WTC11 (cell line): ENCODE measurements around the gene RPTOR. TPM values are rescaled to one million over a fixed set of nuclear protein-coding genes. Genes with fewer than 3 reads are reported as not detected.

ENCODE experiments used
- ATAC-seq: fragments of 200-7000 bp; cut with Tn5 transposase; 2 replicates; pipeline ENCODE4 v1.10.0; 2021; ENCODE audit warnings: mild to moderate bottlenecking, moderate library complexity
- CTCF ChIA-PET: fragments of 300-600 bp; sonication (Branson Sonifier 250); formaldehyde crosslinking; loops from one replicate; lab custom pipeline; 2021; ENCODE audit warnings: antibody characterized with exemption; lab: Charles Lee
- POLR2A ChIA-PET: fragments of 350-600 bp; sonication (Branson Sonifier 250); formaldehyde crosslinking; loops from one replicate; lab custom pipeline; 2021; ENCODE audit warnings: antibody characterized with exemption; lab: Charles Lee
- DNase-seq: peaks from one replicate; pipeline ENCODE4 v3.0.0; 2021; ENCODE audit warnings: low spot score
- H3K27ac Mint-ChIP-seq: 2 replicates; pipeline ENCODE4 v1.8.0; 2021; ENCODE audit warnings: mixed read lengths
- H3K27me3 Mint-ChIP-seq: 2 replicates; pipeline ENCODE4 v1.8.0; 2021; ENCODE audit warnings: low read depth, mild to moderate bottlenecking, moderate library complexity, mixed read lengths
- H3K36me3 Mint-ChIP-seq: 2 replicates; pipeline ENCODE4 v1.8.0; 2021; ENCODE audit warnings: mixed read lengths
- H3K4me1 Mint-ChIP-seq: 2 replicates; pipeline ENCODE4 v1.8.0; 2022; ENCODE audit warnings: mixed read lengths
- H3K4me3 Mint-ChIP-seq: 2 replicates; pipeline ENCODE4 v1.8.0; 2021; ENCODE audit warnings: mild to moderate bottlenecking, moderate library complexity, mixed read lengths
- H3K9me3 Mint-ChIP-seq: 2 replicates; pipeline ENCODE4 v1.8.0; 2021; ENCODE audit warnings: mixed read lengths
- CREB1 ChIP-seq: sonication (generic); formaldehyde crosslinking; IDR thresholded peaks from 2 replicates; pipeline ENCODE4 v1.8.0; 2023; ENCODE audit warnings: mild to moderate bottlenecking, missing genetic modification reagents
- CREM ChIP-seq: sonication (generic); formaldehyde crosslinking; IDR thresholded peaks from 2 replicates; pipeline ENCODE4 v1.8.1; 2022; ENCODE audit warnings: mild to moderate bottlenecking, missing genetic modification reagents, moderate library complexity
- FOXP1 ChIP-seq: sonication (generic); formaldehyde crosslinking; IDR thresholded peaks from 2 replicates; pipeline ENCODE4 v1.8.0; 2022; ENCODE audit warnings: missing genetic modification reagents, mild to moderate bottlenecking, moderate library complexity, borderline replicate concordance
- GRHL2 ChIP-seq: fragments of 250-450 bp; sonication (Bioruptor Pico); IDR thresholded peaks from 2 replicates; pipeline ENCODE4 v1.8.0; 2022; ENCODE audit warnings: mild to moderate bottlenecking, moderate library complexity; ENCODE audit not compliant: insufficient replicate concordance, severe bottlenecking
- GTF2I ChIP-seq: fragments of 250-450 bp; sonication (Bioruptor Pico); conservative IDR thresholded peaks from 2 replicates; pipeline ENCODE4 v1.4.0; 2021; ENCODE audit warnings: mild to moderate bottlenecking
- MXD4 ChIP-seq: fragments of 250-450 bp; sonication (Bioruptor Pico); IDR thresholded peaks from 2 replicates; pipeline ENCODE4 v1.8.0; 2021; ENCODE audit warnings: mild to moderate bottlenecking, moderate library complexity, borderline replicate concordance
- NFATC4 ChIP-seq: fragments of 250-450 bp; sonication (Bioruptor Pico); IDR thresholded peaks from 2 replicates; pipeline ENCODE4 v1.9.0; 2021; ENCODE audit warnings: mild to moderate bottlenecking
- NFE2L1 ChIP-seq: sonication (generic); formaldehyde crosslinking; IDR thresholded peaks from 2 replicates; pipeline ENCODE4 v1.8.1; 2023; ENCODE audit warnings: missing genetic modification reagents
- NFYB ChIP-seq: sonication (generic); formaldehyde crosslinking; conservative IDR thresholded peaks from 2 replicates; pipeline ENCODE4 v1.8.0; 2022; ENCODE audit warnings: low read depth, missing genetic modification reagents
- NR1H2 ChIP-seq: sonication (generic); formaldehyde crosslinking; IDR thresholded peaks from 2 replicates; pipeline ENCODE4 v1.9.0; 2021; ENCODE audit warnings: mild to moderate bottlenecking, moderate library complexity, missing genetic modification reagents
- OVOL2 ChIP-seq: fragments of 250-450 bp; sonication (Bioruptor Pico); IDR thresholded peaks from 2 replicates; pipeline ENCODE4 v1.9.0; 2021; ENCODE audit warnings: mild to moderate bottlenecking, borderline replicate concordance
- PRRX2 ChIP-seq: fragments of 250-450 bp; sonication (Bioruptor Pico); IDR thresholded peaks from 2 replicates; pipeline ENCODE4 v1.8.0; 2021; ENCODE audit warnings: mild to moderate bottlenecking
- SOX15 ChIP-seq: fragments of 250-450 bp; sonication (Bioruptor Pico); IDR thresholded peaks from 2 replicates; pipeline ENCODE4 v1.9.0; 2021; ENCODE audit warnings: mild to moderate bottlenecking
- ZNF138 ChIP-seq: sonication (generic); formaldehyde crosslinking; conservative IDR thresholded peaks from 2 replicates; pipeline ENCODE4 v1.8.1; 2022; ENCODE audit warnings: mild to moderate bottlenecking, moderate library complexity, missing genetic modification reagents
- ZNF317 ChIP-seq: sonication (generic); formaldehyde crosslinking; IDR thresholded peaks from 2 replicates; pipeline ENCODE4 v1.8.1; 2023; ENCODE audit warnings: low read depth, mild to moderate bottlenecking, moderate library complexity, missing genetic modification reagents, borderline replicate concordance
- ZNF396 ChIP-seq: fragments of 250-450 bp; sonication (Bioruptor Pico); IDR thresholded peaks from 2 replicates; pipeline ENCODE4 v1.8.0; 2021; ENCODE audit warnings: mild to moderate bottlenecking, moderate library complexity, borderline replicate concordance
- ZNF423 ChIP-seq: fragments of 250-450 bp; sonication (Bioruptor Pico); IDR thresholded peaks from 2 replicates; pipeline ENCODE4 v2.1.2; 2022; ENCODE audit warnings: mild to moderate bottlenecking, moderate library complexity
- total RNA-seq: library from RNA; stranded (reverse); gene quantifications from 3 replicates; pipeline ENCODE4 v1.2.3, GENCODE V29; 2021
- TF ChIP-seq, protein P1 (sequence below): fragments of 250-450 bp; sonication (Bioruptor Pico); IDR thresholded peaks from 2 replicates; pipeline ENCODE4 v1.8.0; 2021; ENCODE audit warnings: mild to moderate bottlenecking
- TF ChIP-seq, protein P2 (sequence below): sonication (generic); formaldehyde crosslinking; IDR thresholded peaks from 2 replicates; pipeline ENCODE4 v1.8.0; 2022; ENCODE audit warnings: missing genetic modification reagents
- TF ChIP-seq, protein P3 (sequence below): sonication (generic); formaldehyde crosslinking; IDR thresholded peaks from 2 replicates; pipeline ENCODE4 v1.8.1; 2023; ENCODE audit warnings: mild to moderate bottlenecking, missing genetic modification reagents
- TF ChIP-seq, protein P4 (sequence below): sonication (generic); formaldehyde crosslinking; IDR thresholded peaks from 2 replicates; pipeline ENCODE4 v1.8.1; 2022; ENCODE audit warnings: mild to moderate bottlenecking, moderate library complexity, missing genetic modification reagents
- TF ChIP-seq, protein P5 (sequence below): sonication (generic); formaldehyde crosslinking; IDR thresholded peaks from 2 replicates; pipeline ENCODE4 v1.8.0; 2022; ENCODE audit warnings: mild to moderate bottlenecking, missing genetic modification reagents
- TF ChIP-seq, protein P6 (sequence below): sonication (generic); formaldehyde crosslinking; IDR thresholded peaks from 2 replicates; pipeline ENCODE4 v1.8.1; 2023; ENCODE audit warnings: mild to moderate bottlenecking, missing genetic modification reagents
- TF ChIP-seq, protein P7 (sequence below): sonication (generic); formaldehyde crosslinking; IDR thresholded peaks from 2 replicates; pipeline ENCODE4 v1.8.1; 2022; ENCODE audit warnings: low read depth, mild to moderate bottlenecking, moderate library complexity, missing genetic modification reagents, borderline replicate concordance

Gene RPTOR
- total RNA-seq, 1 experiment from 2014 or later: 41.0 TPM

DNA sequence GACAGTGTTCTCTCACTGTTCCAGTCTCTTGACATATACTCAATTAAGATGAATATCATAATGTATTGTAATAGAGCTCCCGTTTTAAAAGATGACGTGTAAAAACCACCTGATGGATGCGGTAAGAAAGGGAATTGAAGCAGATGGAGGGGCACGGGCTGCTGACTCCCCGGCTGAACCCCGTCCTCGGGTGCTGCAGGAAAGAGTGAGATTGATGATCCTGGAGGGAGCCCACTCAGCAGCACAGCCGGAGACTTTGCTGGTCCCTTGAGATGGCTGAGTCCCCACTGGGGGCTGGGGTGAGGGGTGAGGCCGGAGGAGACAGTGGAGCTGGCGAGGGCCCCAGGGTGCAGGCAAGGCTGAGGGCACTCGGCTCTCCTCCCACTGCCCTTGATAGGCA is 217.4 kb downstream of the RPTOR start (continued):
- TF ChIP-seq FOXP1 (CRISPR knock-in tag) (no peak), NFYB (no peak), GTF2I (no peak), SOX15 (CRISPR knock-in tag) (no peak), ZNF317 (no peak), NFATC4 (no peak), MXD4 (CRISPR knock-in tag) (no peak), PRRX2 (no peak)
- TF ChIP-seq, protein P1, sequence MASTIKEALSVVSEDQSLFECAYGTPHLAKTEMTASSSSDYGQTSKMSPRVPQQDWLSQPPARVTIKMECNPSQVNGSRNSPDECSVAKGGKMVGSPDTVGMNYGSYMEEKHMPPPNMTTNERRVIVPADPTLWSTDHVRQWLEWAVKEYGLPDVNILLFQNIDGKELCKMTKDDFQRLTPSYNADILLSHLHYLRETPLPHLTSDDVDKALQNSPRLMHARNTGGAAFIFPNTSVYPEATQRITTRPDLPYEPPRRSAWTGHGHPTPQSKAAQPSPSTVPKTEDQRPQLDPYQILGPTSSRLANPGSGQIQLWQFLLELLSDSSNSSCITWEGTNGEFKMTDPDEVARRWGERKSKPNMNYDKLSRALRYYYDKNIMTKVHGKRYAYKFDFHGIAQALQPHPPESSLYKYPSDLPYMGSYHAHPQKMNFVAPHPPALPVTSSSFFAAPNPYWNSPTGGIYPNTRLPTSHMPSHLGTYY (CRISPR knock-in tag): no peak
- TF ChIP-seq, protein P2, sequence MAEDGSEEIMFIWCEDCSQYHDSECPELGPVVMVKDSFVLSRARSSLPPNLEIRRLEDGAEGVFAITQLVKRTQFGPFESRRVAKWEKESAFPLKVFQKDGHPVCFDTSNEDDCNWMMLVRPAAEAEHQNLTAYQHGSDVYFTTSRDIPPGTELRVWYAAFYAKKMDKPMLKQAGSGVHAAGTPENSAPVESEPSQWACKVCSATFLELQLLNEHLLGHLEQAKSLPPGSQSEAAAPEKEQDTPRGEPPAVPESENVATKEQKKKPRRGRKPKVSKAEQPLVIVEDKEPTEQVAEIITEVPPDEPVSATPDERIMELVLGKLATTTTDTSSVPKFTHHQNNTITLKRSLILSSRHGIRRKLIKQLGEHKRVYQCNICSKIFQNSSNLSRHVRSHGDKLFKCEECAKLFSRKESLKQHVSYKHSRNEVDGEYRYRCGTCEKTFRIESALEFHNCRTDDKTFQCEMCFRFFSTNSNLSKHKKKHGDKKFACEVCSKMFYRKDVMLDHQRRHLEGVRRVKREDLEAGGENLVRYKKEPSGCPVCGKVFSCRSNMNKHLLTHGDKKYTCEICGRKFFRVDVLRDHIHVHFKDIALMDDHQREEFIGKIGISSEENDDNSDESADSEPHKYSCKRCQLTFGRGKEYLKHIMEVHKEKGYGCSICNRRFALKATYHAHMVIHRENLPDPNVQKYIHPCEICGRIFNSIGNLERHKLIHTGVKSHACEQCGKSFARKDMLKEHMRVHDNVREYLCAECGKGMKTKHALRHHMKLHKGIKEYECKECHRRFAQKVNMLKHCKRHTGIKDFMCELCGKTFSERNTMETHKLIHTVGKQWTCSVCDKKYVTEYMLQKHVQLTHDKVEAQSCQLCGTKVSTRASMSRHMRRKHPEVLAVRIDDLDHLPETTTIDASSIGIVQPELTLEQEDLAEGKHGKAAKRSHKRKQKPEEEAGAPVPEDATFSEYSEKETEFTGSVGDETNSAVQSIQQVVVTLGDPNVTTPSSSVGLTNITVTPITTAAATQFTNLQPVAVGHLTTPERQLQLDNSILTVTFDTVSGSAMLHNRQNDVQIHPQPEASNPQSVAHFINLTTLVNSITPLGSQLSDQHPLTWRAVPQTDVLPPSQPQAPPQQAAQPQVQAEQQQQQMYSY: no peak
- TF ChIP-seq, protein P3, sequence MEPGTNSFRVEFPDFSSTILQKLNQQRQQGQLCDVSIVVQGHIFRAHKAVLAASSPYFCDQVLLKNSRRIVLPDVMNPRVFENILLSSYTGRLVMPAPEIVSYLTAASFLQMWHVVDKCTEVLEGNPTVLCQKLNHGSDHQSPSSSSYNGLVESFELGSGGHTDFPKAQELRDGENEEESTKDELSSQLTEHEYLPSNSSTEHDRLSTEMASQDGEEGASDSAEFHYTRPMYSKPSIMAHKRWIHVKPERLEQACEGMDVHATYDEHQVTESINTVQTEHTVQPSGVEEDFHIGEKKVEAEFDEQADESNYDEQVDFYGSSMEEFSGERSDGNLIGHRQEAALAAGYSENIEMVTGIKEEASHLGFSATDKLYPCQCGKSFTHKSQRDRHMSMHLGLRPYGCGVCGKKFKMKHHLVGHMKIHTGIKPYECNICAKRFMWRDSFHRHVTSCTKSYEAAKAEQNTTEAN (CRISPR knock-in tag): no peak
- TF ChIP-seq, protein P4, sequence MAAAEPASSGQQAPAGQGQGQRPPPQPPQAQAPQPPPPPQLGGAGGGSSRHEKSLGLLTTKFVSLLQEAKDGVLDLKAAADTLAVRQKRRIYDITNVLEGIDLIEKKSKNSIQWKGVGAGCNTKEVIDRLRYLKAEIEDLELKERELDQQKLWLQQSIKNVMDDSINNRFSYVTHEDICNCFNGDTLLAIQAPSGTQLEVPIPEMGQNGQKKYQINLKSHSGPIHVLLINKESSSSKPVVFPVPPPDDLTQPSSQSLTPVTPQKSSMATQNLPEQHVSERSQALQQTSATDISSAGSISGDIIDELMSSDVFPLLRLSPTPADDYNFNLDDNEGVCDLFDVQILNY (CRISPR knock-in tag): no peak

DNA sequence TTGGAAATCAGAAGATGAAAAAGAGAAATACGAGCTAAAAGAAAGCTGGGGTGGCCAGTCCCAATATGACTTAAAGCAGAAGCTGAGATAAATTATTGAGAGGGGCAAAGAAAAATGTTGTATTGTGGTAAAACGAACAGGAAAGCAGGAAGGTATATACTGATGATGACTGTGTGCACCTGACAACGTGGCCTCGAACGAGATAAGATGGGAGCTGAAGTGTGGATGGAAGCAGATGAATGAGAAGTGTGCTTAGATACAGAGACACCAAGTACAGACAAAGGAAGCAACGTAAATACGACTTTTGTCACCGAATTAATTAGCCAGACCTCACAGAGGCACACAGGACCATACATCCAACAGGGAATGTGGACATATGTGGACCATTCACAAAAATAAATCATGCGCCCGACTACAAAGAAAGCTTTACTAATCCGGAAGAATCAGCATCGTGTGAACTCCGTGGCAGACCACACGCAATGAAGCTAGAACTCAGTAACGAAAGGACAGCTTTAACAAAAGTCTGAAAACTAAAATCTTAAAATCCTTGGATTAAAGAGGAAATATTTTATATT is 218.7 kb downstream of the RPTOR start:
- ATAC-seq (no peak), DNase-seq (no peak)
- Mint-ChIP-seq H3K9me3 (no peaks in the 10 kb centered on the region), H3K27me3 (no peaks in the 10 kb centered on the region), H3K4me3 (no peak overlapping the region), H3K27ac (no peak overlapping the region; the same call in 1 of the 2 replicates), H3K36me3 (no peaks in the 10 kb centered on the region), H3K4me1 (no peaks in the 10 kb centered on the region)
- CTCF ChIA-PET: interaction anchor here (1.6 to 1.8 kb wide), 2 partner anchors 8 to 10 kb away, joined by 4 to 5 read pairs; no protein-coding TSS in a partner anchor
- POLR2A ChIA-PET: no interaction called here
- no peak for TF ChIP-seq ZNF423 (CRISPR knock-in tag)
- TF ChIP-seq, protein P5, sequence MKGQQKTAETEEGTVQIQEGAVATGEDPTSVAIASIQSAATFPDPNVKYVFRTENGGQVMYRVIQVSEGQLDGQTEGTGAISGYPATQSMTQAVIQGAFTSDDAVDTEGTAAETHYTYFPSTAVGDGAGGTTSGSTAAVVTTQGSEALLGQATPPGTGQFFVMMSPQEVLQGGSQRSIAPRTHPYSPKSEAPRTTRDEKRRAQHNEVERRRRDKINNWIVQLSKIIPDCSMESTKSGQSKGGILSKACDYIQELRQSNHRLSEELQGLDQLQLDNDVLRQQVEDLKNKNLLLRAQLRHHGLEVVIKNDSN (CRISPR knock-in tag): no peak
- TF ChIP-seq ZNF138 (CRISPR knock-in tag): no peak
- TF ChIP-seq, protein P4 (CRISPR knock-in tag): no peak
- TF ChIP-seq OVOL2 (CRISPR knock-in tag): no peak
- no peak for TF ChIP-seq CREM (CRISPR knock-in tag)
- TF ChIP-seq GRHL2 (CRISPR knock-in tag): no peak
- TF ChIP-seq, protein P6, sequence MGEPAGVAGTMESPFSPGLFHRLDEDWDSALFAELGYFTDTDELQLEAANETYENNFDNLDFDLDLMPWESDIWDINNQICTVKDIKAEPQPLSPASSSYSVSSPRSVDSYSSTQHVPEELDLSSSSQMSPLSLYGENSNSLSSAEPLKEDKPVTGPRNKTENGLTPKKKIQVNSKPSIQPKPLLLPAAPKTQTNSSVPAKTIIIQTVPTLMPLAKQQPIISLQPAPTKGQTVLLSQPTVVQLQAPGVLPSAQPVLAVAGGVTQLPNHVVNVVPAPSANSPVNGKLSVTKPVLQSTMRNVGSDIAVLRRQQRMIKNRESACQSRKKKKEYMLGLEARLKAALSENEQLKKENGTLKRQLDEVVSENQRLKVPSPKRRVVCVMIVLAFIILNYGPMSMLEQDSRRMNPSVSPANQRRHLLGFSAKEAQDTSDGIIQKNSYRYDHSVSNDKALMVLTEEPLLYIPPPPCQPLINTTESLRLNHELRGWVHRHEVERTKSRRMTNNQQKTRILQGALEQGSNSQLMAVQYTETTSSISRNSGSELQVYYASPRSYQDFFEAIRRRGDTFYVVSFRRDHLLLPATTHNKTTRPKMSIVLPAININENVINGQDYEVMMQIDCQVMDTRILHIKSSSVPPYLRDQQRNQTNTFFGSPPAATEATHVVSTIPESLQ: no peak
- TF ChIP-seq NFE2L1 (CRISPR knock-in tag): no peak
- TF ChIP-seq NR1H2 (CRISPR knock-in tag): no peak
- no peak for TF ChIP-seq ZNF396 (CRISPR knock-in tag)
- no peak for TF ChIP-seq FOXP1 (CRISPR knock-in tag)
- TF ChIP-seq CREB1 (CRISPR knock-in tag): no peak
- TF ChIP-seq, protein P7, sequence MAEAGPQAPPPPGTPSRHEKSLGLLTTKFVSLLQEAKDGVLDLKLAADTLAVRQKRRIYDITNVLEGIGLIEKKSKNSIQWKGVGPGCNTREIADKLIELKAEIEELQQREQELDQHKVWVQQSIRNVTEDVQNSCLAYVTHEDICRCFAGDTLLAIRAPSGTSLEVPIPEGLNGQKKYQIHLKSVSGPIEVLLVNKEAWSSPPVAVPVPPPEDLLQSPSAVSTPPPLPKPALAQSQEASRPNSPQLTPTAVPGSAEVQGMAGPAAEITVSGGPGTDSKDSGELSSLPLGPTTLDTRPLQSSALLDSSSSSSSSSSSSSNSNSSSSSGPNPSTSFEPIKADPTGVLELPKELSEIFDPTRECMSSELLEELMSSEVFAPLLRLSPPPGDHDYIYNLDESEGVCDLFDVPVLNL (CRISPR knock-in tag): no peak
